ENCODE data around the gene OLFML1. TPM values are rescaled to one million over a fixed set of nuclear protein-coding genes. Genes with fewer than 3 reads are reported as not detected.

OLFML1 gene
- 0.65 TPM for polyA plus RNA-seq (2013, experiment 1 of 4)
- 0.89 TPM for polyA plus RNA-seq (2013, experiment 2 of 4)
- 0.53 TPM for polyA plus RNA-seq (2013, experiment 3 of 4)
- 0.85 TPM for polyA plus RNA-seq (2013, experiment 4 of 4)

GRCh38 chr11:7485186-7486097, at the start of gene OLFML1:
Gene OLFML1, plus strand, starts transcription at chr11:7485506. Its CDS starts 370 bp downstream, at chr11:7485876.
- H3K27me3 ChIP-seq (ENCODE audit: control insufficient read depth, insufficient read depth, low read length, poor library complexity, severe bottlenecking) = no peaks in the 10 kb centered on the region
- no peak within 1 kb of the TSS for H3K4me3 ChIP-seq (ENCODE audit: insufficient read depth, low read depth, low read length)
- H3K36me3 ChIP-seq (ENCODE audit: control insufficient read depth, insufficient read depth, low read length) = no peaks in the 10 kb centered on the region
- H3K4me1 ChIP-seq (ENCODE audit: control insufficient read depth, insufficient read depth, low read length) = no peaks in the 10 kb centered on the region
- WGBS, 2 experiments = 93 to 96% methylated on average over 14 to 15 of the region's 15 CpGs
- no peaks in the 10 kb centered on the region for H3K9me3 ChIP-seq (ENCODE audit: control insufficient read depth, low read length)
- H3K27ac ChIP-seq (ENCODE audit: insufficient read depth, low read depth, low read length, poor library complexity, severe bottlenecking) = no peak within 1 kb of the TSS

- no peak overlapping the region for H3K27ac ChIP-seq (ENCODE audit: insufficient read depth, low read depth, low read length, poor library complexity, severe bottlenecking)
- H3K4me1 ChIP-seq (ENCODE audit: control insufficient read depth, insufficient read depth, low read length) = no peaks in the 10 kb centered on the region
- 20 to 47% methylated on average over 1 of the region's 1 CpG for WGBS, 2 experiments
- H3K4me3 ChIP-seq (ENCODE audit: insufficient read depth, low read depth, low read length) = no peak overlapping the region
- H3K36me3 ChIP-seq (ENCODE audit: control insufficient read depth, insufficient read depth, low read length) = no peaks in the 10 kb centered on the region
- H3K27me3 ChIP-seq (ENCODE audit: control insufficient read depth, insufficient read depth, low read length, poor library complexity, severe bottlenecking) = no peaks in the 10 kb centered on the region
- H3K9me3 ChIP-seq (ENCODE audit: control insufficient read depth, low read length) = no peaks in the 10 kb centered on the region
These were observed 49.2 kb upstream of the OLFML1 start for GRCh38 chr11:7436146-7436545.

- no peaks in the 10 kb centered on the region for H3K4me1 ChIP-seq (ENCODE audit: control insufficient read depth, insufficient read depth, low read length)
- H3K27me3 ChIP-seq (ENCODE audit: control insufficient read depth, insufficient read depth, low read length, poor library complexity, severe bottlenecking) = no peaks in the 10 kb centered on the region
- no peak overlapping the region for H3K4me3 ChIP-seq (ENCODE audit: insufficient read depth, low read depth, low read length)
- no peaks in the 10 kb centered on the region for H3K9me3 ChIP-seq (ENCODE audit: control insufficient read depth, low read length)
- WGBS, 2 experiments = 81 to 96% methylated on average over 4 to 5 of the region's 5 CpGs
- H3K36me3 ChIP-seq (ENCODE audit: control insufficient read depth, insufficient read depth, low read length) = no peaks in the 10 kb centered on the region
- H3K27ac ChIP-seq (ENCODE audit: insufficient read depth, low read depth, low read length, poor library complexity, severe bottlenecking) = no peak overlapping the region
These were observed 48.6 kb upstream of the OLFML1 start for GRCh38 chr11:7436657-7437056.

- WGBS, 2 experiments = 89 to 94% methylated on average over 3 of the region's 3 CpGs
- Histone ChIP-seq H3K4me3 (ENCODE audit: insufficient read depth, low read depth, low read length) (no peak overlapping the region), H3K36me3 (ENCODE audit: control insufficient read depth, insufficient read depth, low read length) (no peaks in the 10 kb centered on the region), H3K9me3 (ENCODE audit: control insufficient read depth, low read length) (no peaks in the 10 kb centered on the region), H3K27me3 (ENCODE audit: control insufficient read depth, insufficient read depth, low read length, poor library complexity, severe bottlenecking) (no peaks in the 10 kb centered on the region), H3K4me1 (ENCODE audit: control insufficient read depth, insufficient read depth, low read length) (no peaks in the 10 kb centered on the region), H3K27ac (ENCODE audit: insufficient read depth, low read depth, low read length, poor library complexity, severe bottlenecking) (no peak overlapping the region)
These were observed 47.6 kb upstream of the OLFML1 start for GRCh38 chr11:7437696-7438095.

- Histone ChIP-seq H3K27me3 (ENCODE audit: control insufficient read depth, insufficient read depth, low read length, poor library complexity, severe bottlenecking) (no peaks in the 10 kb centered on the region), H3K27ac (ENCODE audit: insufficient read depth, low read depth, low read length, poor library complexity, severe bottlenecking) (no peak overlapping the region), H3K36me3 (ENCODE audit: control insufficient read depth, insufficient read depth, low read length) (no peaks in the 10 kb centered on the region), H3K9me3 (ENCODE audit: control insufficient read depth, low read length) (no peaks in the 10 kb centered on the region), H3K4me3 (ENCODE audit: insufficient read depth, low read depth, low read length) (no peak overlapping the region), H3K4me1 (ENCODE audit: control insufficient read depth, insufficient read depth, low read length) (peaks cover 9% of the 10 kb centered on the region)
- WGBS, 2 experiments = 94 to 100% methylated on average over 3 of the region's 3 CpGs
These were observed 45.5 kb upstream of the OLFML1 start for GRCh38 chr11:7439746-7440320.

GRCh38 chr11:7442588-7443215, 42.6 kb upstream of the OLFML1 start:
- Histone ChIP-seq H3K36me3 (ENCODE audit: control insufficient read depth, insufficient read depth, low read length) (no peaks in the 10 kb centered on the region), H3K27me3 (ENCODE audit: control insufficient read depth, insufficient read depth, low read length, poor library complexity, severe bottlenecking) (no peaks in the 10 kb centered on the region), H3K4me1 (ENCODE audit: control insufficient read depth, insufficient read depth, low read length) (peaks cover 13% of the 10 kb centered on the region), H3K9me3 (ENCODE audit: control insufficient read depth, low read length) (no peaks in the 10 kb centered on the region), H3K27ac (ENCODE audit: insufficient read depth, low read depth, low read length, poor library complexity, severe bottlenecking) (no peak overlapping the region), H3K4me3 (ENCODE audit: insufficient read depth, low read depth, low read length) (no peak overlapping the region)
- WGBS, 2 experiments = 31% methylated on average over 6 of the region's 6 CpGs

GRCh38 chr11:7444091-7444981, 41.0 kb upstream of the OLFML1 start:
- WGBS, 2 experiments = 56 to 60% methylated on average over 6 of the region's 6 CpGs
- no peaks in the 10 kb centered on the region for H3K9me3 ChIP-seq (ENCODE audit: control insufficient read depth, low read length)

GRCh38 chr11:7445564-7445963, 39.7 kb upstream of the OLFML1 start:
- H3K4me1 ChIP-seq (ENCODE audit: control insufficient read depth, insufficient read depth, low read length) = peaks cover 18% of the 10 kb centered on the region
- H3K9me3 ChIP-seq (ENCODE audit: control insufficient read depth, low read length) = no peaks in the 10 kb centered on the region
- WGBS, 2 experiments = 90 to 93% methylated on average over 5 of the region's 5 CpGs
- no peak overlapping the region for H3K4me3 ChIP-seq (ENCODE audit: insufficient read depth, low read depth, low read length)
- H3K36me3 ChIP-seq (ENCODE audit: control insufficient read depth, insufficient read depth, low read length) = no peaks in the 10 kb centered on the region
- no peak overlapping the region for H3K27ac ChIP-seq (ENCODE audit: insufficient read depth, low read depth, low read length, poor library complexity, severe bottlenecking)
- no peaks in the 10 kb centered on the region for H3K27me3 ChIP-seq (ENCODE audit: control insufficient read depth, insufficient read depth, low read length, poor library complexity, severe bottlenecking)

More at GRCh38 chr11:7444091-7444981, 41.0 kb upstream of the OLFML1 start:
- Histone ChIP-seq H3K4me1 (ENCODE audit: control insufficient read depth, insufficient read depth, low read length) (peaks cover 13% of the 10 kb centered on the region), H3K4me3 (ENCODE audit: insufficient read depth, low read depth, low read length) (no peak overlapping the region), H3K27ac (ENCODE audit: insufficient read depth, low read depth, low read length, poor library complexity, severe bottlenecking) (no peak overlapping the region), H3K36me3 (ENCODE audit: control insufficient read depth, insufficient read depth, low read length) (no peaks in the 10 kb centered on the region), H3K27me3 (ENCODE audit: control insufficient read depth, insufficient read depth, low read length, poor library complexity, severe bottlenecking) (no peaks in the 10 kb centered on the region)

- Histone ChIP-seq H3K4me3 (ENCODE audit: insufficient read depth, low read depth, low read length) (no peak overlapping the region), H3K9me3 (ENCODE audit: control insufficient read depth, low read length) (no peaks in the 10 kb centered on the region), H3K27me3 (ENCODE audit: control insufficient read depth, insufficient read depth, low read length, poor library complexity, severe bottlenecking) (no peaks in the 10 kb centered on the region), H3K36me3 (ENCODE audit: control insufficient read depth, insufficient read depth, low read length) (no peaks in the 10 kb centered on the region), H3K4me1 (ENCODE audit: control insufficient read depth, insufficient read depth, low read length) (peaks cover 25% of the 10 kb centered on the region), H3K27ac (ENCODE audit: insufficient read depth, low read depth, low read length, poor library complexity, severe bottlenecking) (no peak overlapping the region)
- 89 to 92% methylated on average over 12 of the region's 12 CpGs for WGBS, 2 experiments
These were observed 37.1 kb upstream of the OLFML1 start for GRCh38 chr11:7448201-7448600.
